HepG2 (cell line): ENCODE results near the gene SPOP. TPM values are rescaled to one million over a fixed set of nuclear protein-coding genes. Genes with fewer than 3 reads are reported as not detected.
A peak's percentile ranks its signal among the peaks of the same experiment; 100 is the strongest.

Experiments used
- ATF3 ChIP-seq: sonication (generic); formaldehyde crosslinking; IDR thresholded peaks from 2 replicates; pipeline ENCODE4 v1.4.0; 2020; ENCODE audit warnings: missing genetic modification reagents
- BORCS8-MEF2B ChIP-seq: sonication (generic); formaldehyde crosslinking; IDR thresholded peaks from 2 replicates; pipeline ENCODE4 v1.8.0; 2022; ENCODE audit warnings: mild to moderate bottlenecking, missing genetic modification reagents
- CEBPG ChIP-seq: IDR thresholded peaks from 2 replicates; pipeline ENCODE4 v1.6.1; 2016
- ELF3 ChIP-seq: IDR thresholded peaks from 2 replicates; pipeline ENCODE4 v1.6.1; 2016; ENCODE audit warnings: missing genetic modification reagents, missing compliant biosample characterization
- EP300 ChIP-seq, 3 experiments: sonication (generic) in 1 of 3; formaldehyde crosslinking in 1 of 3; IDR thresholded peaks; 2 replicates each; pipeline versions ENCODE4 v1.5.1 to v1.6.1; 2011 to 2020; ENCODE audit warnings: low read depth in 2 of 3, low read length in 2 of 3, borderline replicate concordance in 1 of 3, improper control_type of control experiment in 1 of 3, mild to moderate bottlenecking in 1 of 3, missing genetic modification reagents in 1 of 3, moderate library complexity in 1 of 3
- ETV5 ChIP-seq: IDR thresholded peaks from 2 replicates; pipeline ENCODE4 v1.6.1; 2018; ENCODE audit warnings: missing biosample characterization, missing genetic modification reagents, inconsistent platforms, borderline replicate concordance
- HMGXB4 ChIP-seq, 2 experiments: sonication (generic) in 1 of 2; formaldehyde crosslinking in 1 of 2; IDR thresholded peaks; 2 replicates each; pipeline versions ENCODE4 v1.4.0 to v1.6.1; 2018 to 2020; ENCODE audit warnings: missing genetic modification reagents in 2 of 2, borderline replicate concordance in 1 of 2, low read depth in 1 of 2, mild to moderate bottlenecking in 1 of 2, missing biosample characterization in 1 of 2
- HNRNPK ChIP-seq: fragments of 200-400 bp; formaldehyde crosslinking; IDR thresholded peaks from 2 replicates; pipeline ENCODE4 v1.6.1; 2018; ENCODE audit warnings: low read length, low read depth, moderate library complexity, mild to moderate bottlenecking; ENCODE audit not compliant: poor library complexity, severe bottlenecking
- IRF2 ChIP-seq: IDR thresholded peaks from 2 replicates; pipeline ENCODE4 v1.6.1; 2018; ENCODE audit warnings: missing genetic modification reagents, missing compliant biosample characterization
- LBX2 ChIP-seq: sonication (generic); formaldehyde crosslinking; IDR thresholded peaks from 2 replicates; pipeline ENCODE4 v1.5.0; 2020; ENCODE audit warnings: missing genetic modification reagents, mild to moderate bottlenecking, borderline replicate concordance
- MTA1 ChIP-seq: sonication (generic); formaldehyde crosslinking; IDR thresholded peaks from 2 replicates; pipeline ENCODE4 v1.4.0; 2020; ENCODE audit warnings: missing genetic modification reagents, mild to moderate bottlenecking, borderline replicate concordance
- NR2C2 ChIP-seq: sonication (generic); formaldehyde crosslinking; IDR thresholded peaks from 2 replicates; pipeline ENCODE4 v1.4.0; 2020; ENCODE audit warnings: missing genetic modification reagents, mild to moderate bottlenecking, moderate library complexity, borderline replicate concordance
- RCOR2 ChIP-seq: IDR thresholded peaks from 2 replicates; pipeline ENCODE4 v1.6.1; 2016; ENCODE audit warnings: missing biosample characterization, missing genetic modification reagents
- SALL1 ChIP-seq: sonication (generic); formaldehyde crosslinking; IDR thresholded peaks from 2 replicates; pipeline ENCODE4 v1.8.0; 2022; ENCODE audit warnings: mild to moderate bottlenecking, missing genetic modification reagents
- XRCC5 ChIP-seq: fragments of 200-400 bp; formaldehyde crosslinking; optimal IDR thresholded peaks from 2 replicates; pipeline ENCODE3; 2017; ENCODE audit warnings: mild to moderate bottlenecking, low read length
- ZBTB44 ChIP-seq: sonication (generic); formaldehyde crosslinking; IDR thresholded peaks from 2 replicates; pipeline ENCODE4 v1.4.0; 2020; ENCODE audit warnings: missing genetic modification reagents
- ZGPAT ChIP-seq: IDR thresholded peaks from 2 replicates; pipeline ENCODE4 v1.6.1; 2016; ENCODE audit warnings: mild to moderate bottlenecking
- ZNF501 ChIP-seq: sonication (generic); formaldehyde crosslinking; IDR thresholded peaks from 2 replicates; pipeline ENCODE4 v1.5.1; 2020; ENCODE audit warnings: mild to moderate bottlenecking, moderate library complexity, missing genetic modification reagents
- ZNF768 ChIP-seq: sonication (generic); formaldehyde crosslinking; IDR thresholded peaks from 2 replicates; pipeline ENCODE4 v1.4.0; 2020; ENCODE audit warnings: missing genetic modification reagents
- ZNF788 ChIP-seq: sonication (generic); formaldehyde crosslinking; IDR thresholded peaks from 2 replicates; pipeline ENCODE4 v1.5.0; 2020; ENCODE audit warnings: mild to moderate bottlenecking, missing genetic modification reagents, borderline replicate concordance
- polyA plus RNA-seq, 8 experiments: library from polyadenylated mRNA; depleted of rRNA in 3 of 8; stranded (reverse) in 7 of 8; unstranded in 1 of 8; fragments of >200 nt; fragmentation: Illumina TruSeq in 4 of 8; extraction: Trizol in 4 of 8; gene quantifications; 2 replicates each; pipeline versions ENCODE4 v1.2.1 to v1.2.3, GENCODE V29; 2011 to 2016; ENCODE audit warnings: low read depth in 4 of 8, missing spikeins in 1 of 8, mixed read lengths in 1 of 8; ENCODE audit not compliant: insufficient read depth in 1 of 8
- total RNA-seq, 5 experiments: library from RNA; depleted of rRNA; stranded (reverse); fragments of >200 nt; fragmentation: Illumina TruSeq; extraction: Trizol; gene quantifications; 2 replicates each; pipeline ENCODE4 v1.2.3, GENCODE V29; 2016; ENCODE audit warnings: low read depth in 1 of 5

Gene SPOP
- total and polyA plus RNA-seq, 2 of the 13 experiments (the other 11 are each of a cell fraction or from before 2014, with no cell fraction given) = 52.8 to 60.8 TPM

- TF ChIP-seq NR2C2 (CRISPR knock-in tag) = no peak
- 0 out of 2 replicates have a peak, but pooled peaks have one; percentile 49 for TF ChIP-seq ZNF788 (CRISPR knock-in tag)
- TF ChIP-seq ATF3 (CRISPR knock-in tag) = no peak
- 0 out of 2 replicates have a peak, but pooled peaks have one; percentile 18 for TF ChIP-seq ZGPAT
- 0 out of 2 replicates have a peak, but pooled peaks have one; percentile 26 for TF ChIP-seq SALL1 (CRISPR knock-in tag)
- TF ChIP-seq IRF2 = no peak
- TF ChIP-seq XRCC5 = peak; percentile 41
- TF ChIP-seq ZNF768 (CRISPR knock-in tag) = no peak
- TF ChIP-seq HNRNPK = no peak
- 0 out of 2 replicates have a peak, but pooled peaks have one; percentile 5 for TF ChIP-seq BORCS8-MEF2B (CRISPR knock-in tag)
- no peak for TF ChIP-seq CEBPG
- TF ChIP-seq ELF3 = no peak
- no peak for TF ChIP-seq ZBTB44 (CRISPR knock-in tag)
- TF ChIP-seq HMGXB4 (CRISPR knock-in tag; IDR thresholded peaks at IDR 0.05; ENCODE audit: borderline replicate concordance in 1 of 2, low read depth in 1 of 2) = peak in 1 of 2 experiments; percentile 41; a peak in 2 of 4 replicates
- peak; percentile 10; the same call in 1 of the 2 replicates for TF ChIP-seq ETV5
- 0 out of 2 replicates have a peak, but pooled peaks have one; percentile 71 for TF ChIP-seq RCOR2
- TF ChIP-seq EP300 (IDR thresholded peaks at IDR 0.05; ENCODE audit: low read depth in 2 of 2, low read length in 2 of 2) = no peak
- TF ChIP-seq EP300 (CRISPR knock-in tag; IDR thresholded peaks at IDR 0.05; ENCODE audit: borderline replicate concordance) = no peak
- TF ChIP-seq LBX2 = no peak
- 0 out of 2 replicates have a peak, but pooled peaks have one; percentile 13 for TF ChIP-seq MTA1 (CRISPR knock-in tag)
- TF ChIP-seq ZNF501 (CRISPR knock-in tag) = no peak
Observed at GRCh38 chr17:49574945-49575678, 102.8 kb downstream of the SPOP start (continued).
